Hippocampal formation (tissue), 2 donors: Measurements from ENCODE around the gene ITGA1.
"Not testable (repeated sequence)": the region's sequence is repeated elsewhere in the genome, so short reads cannot be mapped to it uniquely, and the experiment has no call there.

ENCODE experiments used
- DNase-seq, 2 donors: peaks; one replicate each; lab custom pipeline; 2025; lab: John Stamatoyannopoulos, UW

ITGA1 gene

DNA sequence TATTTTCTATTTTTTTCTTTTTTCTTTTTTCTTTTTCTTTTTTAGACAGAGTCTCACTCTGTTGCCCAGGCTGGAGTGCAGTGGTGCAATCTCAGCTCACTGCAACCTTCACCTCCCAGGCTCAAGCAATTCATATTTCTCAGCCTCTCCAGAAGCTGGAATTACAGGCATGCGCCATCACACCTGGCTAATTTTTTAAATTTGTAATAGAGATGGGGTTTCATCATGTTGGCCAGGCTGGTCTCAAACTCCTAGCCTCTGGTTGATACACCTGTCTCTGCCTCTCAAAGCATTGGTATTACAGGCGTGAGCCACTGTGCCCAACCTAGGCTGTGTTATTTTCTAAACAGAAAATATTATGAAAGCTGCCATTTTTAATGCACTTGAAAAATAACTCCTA is 78.3 kb downstream of the ITGA1 start:
- DNase-seq, result not testable (repeated sequence)

DNA sequence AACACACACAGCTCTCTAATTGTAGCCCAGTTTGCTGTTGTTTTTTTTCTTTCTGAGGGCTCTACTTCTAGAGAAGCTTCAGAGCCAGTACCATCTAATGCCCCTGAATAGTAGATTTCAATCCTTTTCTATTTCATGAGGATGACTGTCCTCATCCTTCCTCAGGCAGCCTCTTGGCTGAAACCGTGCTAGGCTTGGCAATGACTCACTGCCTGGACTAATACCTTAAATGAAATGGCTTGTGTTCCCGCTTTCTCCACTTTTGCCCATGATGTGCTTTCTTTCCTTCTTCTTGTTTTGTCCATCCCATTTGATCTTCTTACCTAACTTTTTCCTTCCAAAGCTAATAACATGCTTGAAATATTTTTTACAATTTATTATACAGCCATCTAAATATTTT is 80.1 kb downstream of the ITGA1 start:
- no peak for DNase-seq

DNA sequence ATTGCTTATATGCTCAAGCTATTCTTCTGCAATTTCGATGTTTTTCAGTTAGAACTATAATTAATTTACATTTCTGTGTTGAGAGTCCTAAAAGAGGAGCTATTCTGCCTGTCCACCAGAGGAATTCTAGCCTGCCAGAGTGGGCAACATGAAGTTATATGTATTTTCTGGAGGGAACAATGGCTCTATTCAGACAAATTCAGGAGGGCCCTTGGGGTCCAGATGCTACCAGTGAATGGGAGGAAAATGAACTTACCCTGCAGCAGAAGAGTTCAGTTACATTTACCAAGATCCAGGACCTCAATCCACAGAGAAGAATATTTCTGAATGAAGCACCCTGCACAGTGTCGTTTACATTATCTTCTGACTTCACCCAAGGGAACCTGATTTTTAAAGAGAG is 80.7 kb downstream of the ITGA1 start:
- no peak for DNase-seq

DNA sequence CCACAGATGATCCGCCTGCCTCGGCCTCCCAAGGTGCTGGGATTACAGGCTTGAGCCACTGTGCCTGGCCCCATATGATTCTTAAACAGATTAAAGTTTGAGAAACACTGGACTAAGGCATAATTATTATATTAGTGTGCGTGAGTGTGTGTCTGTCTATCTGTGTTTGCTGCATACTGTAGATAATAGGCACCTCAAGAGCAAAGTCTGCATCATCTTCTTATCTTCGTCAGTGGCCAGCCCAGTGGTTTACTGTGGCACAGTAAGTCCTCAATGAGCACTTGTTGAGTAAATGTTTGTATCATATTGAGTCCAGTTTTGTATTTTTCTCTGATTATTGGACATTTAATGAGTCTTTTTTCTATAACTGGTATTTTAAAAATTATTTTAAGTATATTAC is 81.7 kb downstream of the ITGA1 start:
- no peak for DNase-seq

DNA sequence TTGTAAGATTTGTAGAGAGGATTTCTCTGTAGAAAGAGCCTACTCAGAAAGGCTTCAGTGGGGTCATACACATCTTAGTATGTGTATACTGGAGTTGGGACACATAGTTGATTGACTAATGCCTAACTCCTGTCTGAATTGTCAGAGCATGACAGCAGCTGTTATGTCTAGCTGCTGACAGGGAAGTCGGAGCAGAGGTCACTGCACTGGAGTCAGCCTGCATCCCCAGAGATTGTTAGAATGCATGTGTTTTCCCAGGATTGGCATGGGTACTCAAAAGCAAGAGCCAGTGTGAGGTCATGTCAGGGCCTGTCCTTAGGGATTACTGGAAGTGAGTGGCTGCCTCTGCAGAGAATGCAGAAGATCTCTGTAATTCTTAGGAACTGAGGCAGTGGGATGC is 82.7 kb downstream of the ITGA1 start:
- no peak for DNase-seq

GRCh38 chr5:52875827-52876226 is 88.1 kb downstream of the ITGA1 start:
- DNase-seq, result no peak

- DNase-seq, result no peak
Observed at GRCh38 chr5:52876456-52876855, 88.7 kb downstream of the ITGA1 start.

- DNase-seq, result no peak
Observed at GRCh38 chr5:52878656-52879055, 90.9 kb downstream of the ITGA1 start.

DNA sequence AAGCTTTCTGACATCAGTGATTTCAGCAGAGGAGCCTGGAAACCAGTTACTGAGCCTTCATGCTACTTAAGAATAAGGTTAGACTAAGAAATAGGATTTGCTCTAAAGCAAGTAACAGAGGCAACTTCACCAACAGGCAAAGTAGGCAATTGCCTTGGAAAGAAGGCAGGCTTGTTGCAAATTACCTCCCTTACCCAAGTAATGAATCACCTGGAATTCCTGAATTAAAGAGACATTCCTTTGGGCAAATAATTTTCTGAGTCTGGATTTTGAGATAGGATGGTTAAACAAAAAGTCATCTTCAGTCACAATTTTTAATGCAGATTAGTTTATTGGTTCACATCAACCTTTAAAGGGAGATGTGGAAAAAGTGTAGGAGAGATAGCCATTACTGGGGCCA is 92.8 kb downstream of the ITGA1 start:
- no peak for DNase-seq

DNA sequence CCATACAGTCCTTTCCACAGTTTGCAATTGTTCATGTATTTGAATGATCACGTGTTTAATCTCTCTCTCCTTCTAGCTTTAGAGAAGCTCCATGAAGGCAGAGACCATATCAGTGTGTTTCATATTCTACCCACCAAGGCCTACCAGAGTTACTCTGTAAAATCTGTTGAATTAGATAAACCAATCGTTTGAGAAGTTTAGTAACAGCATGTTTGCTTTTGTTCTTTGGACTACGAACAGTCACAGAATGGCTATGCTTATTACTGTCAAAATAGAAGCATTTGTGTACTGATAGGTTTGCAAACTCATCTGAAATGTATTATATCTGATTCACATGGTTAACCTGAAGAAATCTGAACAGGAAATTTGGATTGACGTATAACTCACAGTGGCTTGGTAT is 93.8 kb downstream of the ITGA1 start:
- DNase-seq, result no peak

- DNase-seq, result no peak
Observed at GRCh38 chr5:52883110-52883509, 95.4 kb downstream of the ITGA1 start.

DNA sequence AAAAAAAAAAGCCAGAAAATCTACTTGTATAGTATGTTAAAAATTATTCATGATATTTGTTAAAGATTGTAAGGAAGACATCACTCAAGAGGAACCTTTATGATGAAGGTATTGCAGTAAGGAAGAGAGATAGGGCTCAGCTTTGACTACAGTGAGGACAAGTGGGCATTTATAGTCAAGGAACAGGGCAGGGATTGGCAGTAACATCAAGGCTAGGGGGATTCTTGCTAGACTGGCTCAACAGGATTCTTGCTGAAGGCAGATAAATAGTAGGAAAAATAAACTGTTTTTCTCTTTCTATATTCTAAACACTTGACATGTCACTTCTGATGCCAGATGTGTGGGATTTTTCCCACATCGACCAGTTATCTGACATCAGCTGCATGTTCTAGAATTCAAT is 96.7 kb downstream of the ITGA1 start:
- no peak for DNase-seq

GRCh38 chr5:52885614-52886013 is 97.9 kb downstream of the ITGA1 start:
- no peak for DNase-seq

DNA sequence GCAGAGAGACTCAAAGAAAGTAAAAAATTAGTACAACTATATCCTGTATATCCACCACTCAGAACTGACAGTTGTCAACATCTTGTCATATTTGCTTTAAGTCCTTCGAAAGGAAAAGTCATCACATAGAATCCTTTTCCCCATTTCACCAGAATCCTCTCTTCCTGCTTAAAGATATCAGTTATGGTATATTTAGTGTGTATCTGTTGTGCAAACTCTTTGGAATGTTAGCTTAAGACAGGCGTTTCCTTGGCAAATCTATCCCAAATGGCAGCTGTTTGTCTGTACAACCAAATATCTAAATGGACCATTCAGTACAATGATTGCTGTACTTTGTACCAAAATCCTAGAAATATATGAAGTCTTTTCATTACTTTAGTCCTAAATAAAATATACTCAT is 98.5 kb downstream of the ITGA1 start:
- DNase-seq, result no peak

DNA sequence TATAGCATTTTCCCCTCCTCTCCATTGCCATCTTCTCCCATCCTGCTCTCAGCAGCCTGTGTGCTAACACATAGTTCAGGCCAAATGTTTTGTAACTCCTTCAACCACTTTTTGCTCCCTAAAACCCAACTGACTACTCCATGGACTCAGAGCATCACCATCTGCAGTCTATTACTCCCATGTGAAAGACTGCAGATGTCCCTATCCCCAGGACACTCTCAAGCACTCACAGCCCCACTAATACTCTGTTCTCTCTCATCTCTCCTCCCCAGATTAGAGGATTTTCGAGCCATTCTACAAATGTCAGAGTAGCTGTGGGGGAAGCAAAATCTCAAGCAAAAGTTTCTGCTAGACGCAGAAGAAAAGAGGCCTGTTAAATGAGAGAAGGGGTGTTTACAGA is 99.3 kb downstream of the ITGA1 start:
- DNase-seq, result no peak

GRCh38 chr5:52888363-52888762 is 100.6 kb downstream of the ITGA1 start:
- DNase-seq, result no peak

GRCh38 chr5:52892242-52892878 is 104.6 kb downstream of the ITGA1 start:
- DNase-seq, result no peak

DNA sequence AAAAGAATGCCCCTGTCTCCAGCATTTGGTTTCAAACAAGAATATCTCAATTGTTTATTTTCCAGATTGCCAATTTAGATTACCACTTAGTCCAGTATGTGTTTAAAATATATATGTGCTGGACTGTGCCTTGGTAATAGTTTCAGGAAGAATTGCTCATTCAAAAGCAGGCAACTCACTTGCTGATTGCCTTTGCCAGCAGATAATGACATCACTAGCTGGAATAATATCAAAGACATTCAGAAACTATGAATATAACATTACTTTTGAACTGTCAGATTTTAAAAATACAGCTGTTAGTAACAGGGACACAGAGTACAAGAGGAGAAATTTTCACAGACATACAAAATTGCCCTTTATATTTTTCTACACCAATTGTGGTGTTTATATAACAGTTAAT is 105.4 kb downstream of the ITGA1 start:
- DNase-seq, result no peak

- DNase-seq, result no peak
Observed at GRCh38 chr5:52893863-52894262, 106.1 kb downstream of the ITGA1 start.

- DNase-seq, result no peak
Observed at GRCh38 chr5:52894451-52894850, 106.7 kb downstream of the ITGA1 start.

GRCh38 chr5:52895075-52895474 is 107.4 kb downstream of the ITGA1 start:
- no peak for DNase-seq

DNA sequence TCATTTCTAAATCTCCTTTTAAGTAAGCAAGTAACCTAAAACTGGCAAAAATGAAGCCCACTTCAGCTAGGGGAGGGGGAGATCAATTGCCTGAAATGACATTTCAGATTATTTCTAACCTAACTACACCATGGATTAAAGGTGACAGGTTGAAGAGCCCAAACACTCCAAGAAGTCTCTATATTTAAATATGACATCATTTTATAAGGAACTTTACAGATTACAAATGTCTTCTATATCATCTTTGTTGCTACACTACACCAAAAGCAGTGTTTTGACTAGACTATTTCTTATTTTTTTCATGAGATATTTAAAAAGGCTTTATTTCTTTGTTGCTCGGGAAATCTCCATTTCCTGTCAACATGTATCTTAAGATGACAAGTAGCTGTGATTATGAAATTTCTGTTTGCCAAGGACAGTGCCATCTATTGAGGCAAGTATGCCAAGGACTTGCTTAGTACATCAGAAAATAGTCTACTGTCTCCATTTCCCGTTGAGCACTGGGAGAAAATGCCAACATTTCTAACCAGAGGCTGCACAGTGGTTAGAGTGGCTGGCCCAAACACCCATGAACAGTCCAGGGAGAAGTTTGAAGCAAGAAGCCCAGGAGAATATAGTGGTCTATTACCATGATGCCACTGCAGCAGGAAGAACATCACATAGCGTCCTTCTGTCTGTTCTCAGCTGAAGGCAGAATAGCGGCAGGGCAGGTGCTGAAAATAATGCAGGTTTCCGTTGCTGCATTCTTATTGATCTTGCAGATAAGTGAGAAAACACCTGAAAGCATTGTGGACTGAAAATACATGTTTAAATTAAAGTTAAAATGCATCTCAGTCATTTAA is 108.1 kb downstream of the ITGA1 start:
- no peak for DNase-seq

DNA sequence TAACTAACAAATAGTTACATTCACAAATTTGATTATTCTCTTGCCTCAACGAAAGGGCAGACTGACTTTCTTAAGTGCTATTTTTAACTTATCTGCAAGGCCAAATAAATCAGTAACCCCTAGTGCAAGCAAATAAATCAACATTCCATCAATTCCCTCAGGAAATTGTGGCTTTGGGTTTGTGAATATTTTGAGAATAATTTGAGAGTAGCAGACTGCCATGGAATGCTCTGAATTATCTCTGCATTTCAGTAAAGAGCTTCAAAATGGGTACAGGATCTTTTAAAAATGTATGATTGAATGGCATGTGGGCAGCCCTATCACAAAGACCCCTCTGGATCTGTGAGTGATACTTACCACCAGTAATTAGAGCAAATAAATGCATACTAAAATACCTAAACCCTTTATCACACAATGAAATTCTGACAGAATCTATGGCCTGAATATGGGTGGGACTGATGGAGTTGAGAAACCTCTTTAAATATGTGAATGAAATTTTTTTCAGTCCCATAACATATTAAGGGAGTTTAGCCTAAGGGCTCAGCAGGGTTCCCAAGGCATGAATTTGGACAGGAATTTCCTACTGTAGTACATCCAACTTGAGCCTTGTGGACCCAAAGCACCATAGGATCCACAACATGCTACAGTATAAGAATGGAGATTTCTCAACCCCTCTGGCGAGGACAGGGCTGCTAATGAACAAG is 109.0 kb downstream of the ITGA1 start:
- DNase-seq, result no peak
